Measurements from ENCODE around the gene NUP93.

DNA sequence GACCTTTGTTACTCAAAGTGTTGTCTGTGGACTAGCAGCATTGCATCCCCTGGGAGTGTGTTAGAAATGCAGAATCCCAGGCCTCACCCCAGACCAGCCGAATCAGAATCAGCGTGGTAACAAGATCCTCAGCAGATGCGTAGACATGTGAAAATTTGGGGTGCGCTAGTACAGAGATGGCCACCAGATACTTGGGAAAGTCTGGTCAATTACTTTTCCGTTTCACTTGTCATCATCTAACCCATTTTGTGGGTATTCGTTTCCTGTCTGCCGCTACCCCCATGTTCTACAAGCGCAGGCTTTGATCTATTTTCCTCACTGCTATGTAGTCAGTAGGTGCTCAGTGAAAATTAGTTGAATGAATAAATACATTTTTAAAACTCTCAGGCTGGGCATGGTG lies 168.9 kb downstream of the NUP93 start:
- TF ChIP-seq, protein P1, sequence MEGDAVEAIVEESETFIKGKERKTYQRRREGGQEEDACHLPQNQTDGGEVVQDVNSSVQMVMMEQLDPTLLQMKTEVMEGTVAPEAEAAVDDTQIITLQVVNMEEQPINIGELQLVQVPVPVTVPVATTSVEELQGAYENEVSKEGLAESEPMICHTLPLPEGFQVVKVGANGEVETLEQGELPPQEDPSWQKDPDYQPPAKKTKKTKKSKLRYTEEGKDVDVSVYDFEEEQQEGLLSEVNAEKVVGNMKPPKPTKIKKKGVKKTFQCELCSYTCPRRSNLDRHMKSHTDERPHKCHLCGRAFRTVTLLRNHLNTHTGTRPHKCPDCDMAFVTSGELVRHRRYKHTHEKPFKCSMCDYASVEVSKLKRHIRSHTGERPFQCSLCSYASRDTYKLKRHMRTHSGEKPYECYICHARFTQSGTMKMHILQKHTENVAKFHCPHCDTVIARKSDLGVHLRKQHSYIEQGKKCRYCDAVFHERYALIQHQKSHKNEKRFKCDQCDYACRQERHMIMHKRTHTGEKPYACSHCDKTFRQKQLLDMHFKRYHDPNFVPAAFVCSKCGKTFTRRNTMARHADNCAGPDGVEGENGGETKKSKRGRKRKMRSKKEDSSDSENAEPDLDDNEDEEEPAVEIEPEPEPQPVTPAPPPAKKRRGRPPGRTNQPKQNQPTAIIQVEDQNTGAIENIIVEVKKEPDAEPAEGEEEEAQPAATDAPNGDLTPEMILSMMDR (IDR thresholded peaks at IDR 0.05 in 4 of 5, conservative IDR thresholded peaks at IDR 0.05 in 1 of 5) = no peak
- no peak for TF ChIP-seq POLR2A (IDR thresholded peaks at IDR 0.05)
